NCI-H2227 treated with DMSO at 0.1 percent for 48 hours (cell line): Measurements from ENCODE around the gene FOXC2.
A peak's percentile ranks its signal among the peaks of the same experiment; 100 is the strongest.

Source experiments
- DNase-seq: peaks from one replicate; lab custom pipeline; 2025; lab: John Stamatoyannopoulos, UW

Gene FOXC2

GRCh38 chr16:86533076-86533475 lies 33.6 kb upstream of the FOXC2 start:
- DNase-seq = no peak

GRCh38 chr16:86533767-86534351 lies 32.8 kb upstream of the FOXC2 start:
- DNase-seq = no peak

- DNase-seq = no peak
These were observed 31.6 kb upstream of the FOXC2 start for GRCh38 chr16:86534779-86535615.

GRCh38 chr16:86536621-86537020 lies 30.0 kb upstream of the FOXC2 start:
- DNase-seq = no peak

GRCh38 chr16:86537486-86537885 lies 29.1 kb upstream of the FOXC2 start:
- DNase-seq = no peak

- no peak for DNase-seq
These were observed 28.3 kb upstream of the FOXC2 start for GRCh38 chr16:86538196-86538780.

GRCh38 chr16:86540894-86541293 lies 25.7 kb upstream of the FOXC2 start:
- DNase-seq = no peak

- DNase-seq = no peak
These were observed 25.1 kb upstream of the FOXC2 start for GRCh38 chr16:86541560-86541959.

- DNase-seq = no peak
These were observed 23.6 kb upstream of the FOXC2 start for GRCh38 chr16:86542756-86543750.

GRCh38 chr16:86545481-86545880 lies 21.1 kb upstream of the FOXC2 start:
- no peak for DNase-seq

GRCh38 chr16:86545954-86546637 lies 20.5 kb upstream of the FOXC2 start:
- no peak for DNase-seq

GRCh38 chr16:86546638-86547013 lies 20.0 kb upstream of the FOXC2 start:
- no peak for DNase-seq

GRCh38 chr16:86547286-86547685 lies 19.3 kb upstream of the FOXC2 start:
- DNase-seq = no peak

GRCh38 chr16:86549076-86549892 lies 17.3 kb upstream of the FOXC2 start:
- DNase-seq = no peak

GRCh38 chr16:86549893-86550190 lies 16.8 kb upstream of the FOXC2 start:
- no peak for DNase-seq

GRCh38 chr16:86550281-86550680 lies 16.3 kb upstream of the FOXC2 start:
- DNase-seq = no peak

GRCh38 chr16:86553356-86553755 lies 13.3 kb upstream of the FOXC2 start:
- DNase-seq = no peak

GRCh38 chr16:86554599-86554916 lies 12.1 kb upstream of the FOXC2 start:
- DNase-seq = no peak

- DNase-seq = peak; percentile 78
These were observed 11.5 kb upstream of the FOXC2 start, which contains the start of gene MTHFSD for GRCh38 chr16:86554917-86555703. Gene MTHFSD (minus strand): TSS chr16:86555235. CDS start chr16:86555184, 51 bp downstream.

GRCh38 chr16:86555704-86556075 lies 10.9 kb upstream of the FOXC2 start:
- no peak for DNase-seq
